ENCODE measurements around the gene UACA.

GRCh38 chr15:70753101-70753829 is 10.1 kb downstream of the UACA start:
- TF ChIP-seq CTCF (IDR thresholded peaks at IDR 0.05) (no peak), JUND (IDR thresholded peaks at IDR 0.05) (no peak)

Measured in SK-N-SH (cell line).